ENCODE measurements around the gene NSDHL. TPM values are rescaled to one million over a fixed set of nuclear protein-coding genes. Genes with fewer than 3 reads are reported as not detected.

The NSDHL gene
- total and polyA plus RNA-seq, 4 donors: 12.8 to 33.4 (median 25.4) TPM

DNA sequence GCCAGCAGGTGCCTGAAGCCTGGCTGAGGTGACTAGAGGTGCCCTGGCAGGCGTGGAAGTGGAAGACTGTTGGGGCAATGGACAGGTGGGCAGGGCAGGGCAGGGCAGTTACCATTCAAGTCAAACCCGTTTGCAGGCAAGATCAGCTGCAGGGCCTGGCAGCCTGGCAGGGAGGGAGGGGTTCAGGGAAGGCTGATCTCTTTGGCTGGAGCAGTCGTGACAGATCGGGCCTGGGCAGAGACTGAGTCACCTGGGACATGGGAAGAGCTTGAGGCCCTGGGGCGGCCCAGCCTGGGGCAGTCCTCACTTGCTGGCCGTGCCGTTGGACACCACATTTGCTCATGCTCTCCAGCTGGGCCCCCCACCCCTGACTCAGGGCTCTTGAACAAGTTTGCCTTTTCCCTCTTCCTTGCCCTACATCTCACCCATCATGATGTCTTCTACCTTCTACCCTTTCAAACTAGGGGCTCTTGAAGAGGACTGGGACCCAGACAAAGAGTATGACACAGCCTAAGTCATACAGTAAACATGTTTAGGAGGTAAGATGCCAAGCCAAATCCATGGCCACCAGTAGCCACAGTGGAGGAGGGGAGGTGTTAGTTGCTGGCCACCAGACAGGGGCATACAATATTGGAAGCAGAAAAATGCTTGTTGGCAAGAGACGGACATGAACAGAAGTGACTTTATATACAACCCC, 65.0 kb downstream of the NSDHL start:
- Histone ChIP-seq H3K36me3 (ENCODE audit: control insufficient read depth in 4 of 4, insufficient read depth in 4 of 4, low read length in 4 of 4) (no peaks in the 10 kb centered on the region), H3K4me1 (ENCODE audit: control insufficient read depth in 5 of 5, insufficient read depth in 5 of 5, low read length in 5 of 5) (peaks cover 0 to 4% (median 0%) of the 10 kb centered on the region in 5 donors), H3K27me3 (ENCODE audit: control insufficient read depth in 3 of 3, insufficient read depth in 3 of 3, low read length in 2 of 3) (peaks cover 0 to 6% (median 0%) of the 10 kb centered on the region in 3 donors), H3K27ac (ENCODE audit: low read depth in 1 of 2, low read length in 1 of 2) (no peak overlapping the region), H3K4me3 (no peak overlapping the region), H3K9ac (ENCODE audit: insufficient read depth in 1 of 2, low read length in 2 of 2) (no peak overlapping the region), H3K9me3 (ENCODE audit: control insufficient read depth in 4 of 4, insufficient read depth in 3 of 4, low read length in 3 of 4) (peaks cover 0 to 5% (median 0%) of the 10 kb centered on the region in 4 donors)
- ATAC-seq (ENCODE audit: insufficient read depth, low FRiP score): no peak
- TF ChIP-seq, protein P1, sequence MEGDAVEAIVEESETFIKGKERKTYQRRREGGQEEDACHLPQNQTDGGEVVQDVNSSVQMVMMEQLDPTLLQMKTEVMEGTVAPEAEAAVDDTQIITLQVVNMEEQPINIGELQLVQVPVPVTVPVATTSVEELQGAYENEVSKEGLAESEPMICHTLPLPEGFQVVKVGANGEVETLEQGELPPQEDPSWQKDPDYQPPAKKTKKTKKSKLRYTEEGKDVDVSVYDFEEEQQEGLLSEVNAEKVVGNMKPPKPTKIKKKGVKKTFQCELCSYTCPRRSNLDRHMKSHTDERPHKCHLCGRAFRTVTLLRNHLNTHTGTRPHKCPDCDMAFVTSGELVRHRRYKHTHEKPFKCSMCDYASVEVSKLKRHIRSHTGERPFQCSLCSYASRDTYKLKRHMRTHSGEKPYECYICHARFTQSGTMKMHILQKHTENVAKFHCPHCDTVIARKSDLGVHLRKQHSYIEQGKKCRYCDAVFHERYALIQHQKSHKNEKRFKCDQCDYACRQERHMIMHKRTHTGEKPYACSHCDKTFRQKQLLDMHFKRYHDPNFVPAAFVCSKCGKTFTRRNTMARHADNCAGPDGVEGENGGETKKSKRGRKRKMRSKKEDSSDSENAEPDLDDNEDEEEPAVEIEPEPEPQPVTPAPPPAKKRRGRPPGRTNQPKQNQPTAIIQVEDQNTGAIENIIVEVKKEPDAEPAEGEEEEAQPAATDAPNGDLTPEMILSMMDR (IDR thresholded peaks at IDR 0.05; ENCODE audit: control extremely low read depth, extremely low read depth): no peak
- WGBS, 2 donors: 77 to 80% methylated on average over 5 to 8 of the region's 8 CpGs
- no peak for DNase-seq

DNA sequence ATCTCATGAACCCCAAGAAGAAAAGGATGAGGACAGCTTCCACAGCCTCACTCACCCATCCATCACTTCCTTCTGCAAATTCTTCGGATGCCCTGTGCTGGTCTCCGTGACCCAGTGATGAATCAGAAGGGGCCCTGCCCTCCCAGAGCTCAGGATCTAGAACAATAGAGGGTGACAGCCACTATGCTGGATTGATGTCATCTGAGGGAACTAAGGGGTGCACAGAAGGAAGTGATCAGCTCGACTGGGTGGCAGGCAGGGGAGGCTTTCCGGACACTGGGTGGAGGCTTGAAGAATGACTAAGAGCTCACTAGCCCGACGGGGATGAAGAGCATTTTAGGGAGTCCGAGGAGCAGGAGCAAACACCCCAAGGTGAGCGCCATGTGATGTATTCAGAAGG, 65.6 kb downstream of the NSDHL start:
- Histone ChIP-seq H3K27ac (ENCODE audit: low read depth in 1 of 2, low read length in 1 of 2) (no peak overlapping the region), H3K9me3 (ENCODE audit: control insufficient read depth in 4 of 4, insufficient read depth in 3 of 4, low read length in 3 of 4) (peaks cover 0 to 5% (median 0%) of the 10 kb centered on the region in 4 donors), H3K9ac (ENCODE audit: insufficient read depth in 1 of 2, low read length in 2 of 2) (no peak overlapping the region), H3K4me1 (ENCODE audit: control insufficient read depth in 5 of 5, insufficient read depth in 5 of 5, low read length in 5 of 5) (peaks cover 0 to 4% (median 0%) of the 10 kb centered on the region in 5 donors), H3K36me3 (ENCODE audit: control insufficient read depth in 4 of 4, insufficient read depth in 4 of 4, low read length in 4 of 4) (no peaks in the 10 kb centered on the region), H3K4me3 (no peak overlapping the region), H3K27me3 (ENCODE audit: control insufficient read depth in 3 of 3, insufficient read depth in 3 of 3, low read length in 2 of 3) (peaks cover 0 to 6% (median 0%) of the 10 kb centered on the region in 3 donors)
- TF ChIP-seq, protein P1 (IDR thresholded peaks at IDR 0.05; ENCODE audit: control extremely low read depth, extremely low read depth): no peak
- ATAC-seq (ENCODE audit: insufficient read depth, low FRiP score) (no peak), DNase-seq (no peak)
- 65 to 75% methylated on average over 8 of the region's 8 CpGs for WGBS, 2 donors

DNA sequence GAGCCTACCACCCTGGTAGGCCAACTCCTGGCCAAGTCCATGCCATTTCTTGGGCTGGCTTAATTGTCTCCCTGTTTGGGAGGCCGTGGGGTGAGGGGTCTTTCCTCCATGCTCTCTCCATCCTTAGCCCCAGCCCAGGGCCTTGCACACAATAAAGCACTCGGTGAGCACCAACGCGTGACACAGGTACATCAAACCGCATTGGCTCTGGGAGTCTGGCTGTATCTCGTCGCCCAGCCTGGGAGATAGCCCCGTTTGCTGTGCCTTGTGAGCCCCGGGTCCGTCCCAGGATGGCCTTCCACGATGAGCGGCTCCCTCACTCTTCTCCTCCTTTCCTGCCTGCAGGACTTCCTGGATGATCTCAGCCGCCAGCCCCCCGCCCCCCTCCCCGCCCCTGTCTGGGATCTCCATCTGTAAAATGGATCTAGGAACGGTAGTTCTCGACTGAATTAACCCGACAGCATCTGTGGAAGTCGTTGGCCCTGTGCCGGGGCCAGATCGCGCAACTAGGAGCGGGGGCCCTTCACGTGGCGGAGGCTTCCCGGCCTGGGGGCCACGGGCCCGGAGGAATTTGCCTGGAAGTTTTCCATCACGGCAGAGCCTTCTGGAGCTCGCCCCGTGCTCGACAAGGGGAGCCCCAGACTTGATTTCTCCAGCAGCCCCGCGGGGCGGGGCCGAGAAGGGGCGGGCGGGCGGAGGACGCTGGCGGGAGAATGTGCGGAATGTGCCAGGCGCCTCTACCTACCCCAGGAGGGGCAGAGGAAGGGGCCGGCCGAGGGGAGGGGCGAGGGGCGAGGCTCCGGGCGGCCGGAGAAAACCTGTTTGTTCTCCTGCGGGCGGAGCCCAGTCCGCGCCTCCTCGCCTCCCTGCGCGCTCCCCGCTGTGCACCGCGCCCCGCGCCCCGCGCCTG, 66.6 kb downstream of the NSDHL start, which contains the start of gene ZNF185:
TSS of gene ZNF185 (plus strand) at position 846 of the 910 bp plus-strand sequence. CDS start 16,423 bp downstream, outside the sequence.
- no peak within 1 kb of the TSS for H3K27ac ChIP-seq (ENCODE audit: low read depth in 1 of 2, low read length in 1 of 2)
- peak; percentile 48 for ATAC-seq (ENCODE audit: insufficient read depth, low FRiP score)
- H3K27me3 ChIP-seq (ENCODE audit: control insufficient read depth in 3 of 3, insufficient read depth in 3 of 3, low read length in 2 of 3): peaks cover 0 to 6% (median 0%) of the 10 kb centered on the region in 3 donors

More for the DNA sequence above, 66.6 kb downstream of the NSDHL start, which contains the start of gene ZNF185:
- H3K4me3 ChIP-seq: no peak within 1 kb of the TSS
- peak; percentile 38 to 71 (median 69) for DNase-seq
- TF ChIP-seq, protein P1 (IDR thresholded peaks at IDR 0.05; ENCODE audit: control extremely low read depth, extremely low read depth): no peak
- H3K4me1 ChIP-seq (ENCODE audit: control insufficient read depth in 5 of 5, insufficient read depth in 5 of 5, low read length in 5 of 5): peaks cover 0 to 4% (median 0%) of the 10 kb centered on the region in 5 donors
- H3K9ac ChIP-seq (ENCODE audit: insufficient read depth in 1 of 2, low read length in 2 of 2): no peak within 1 kb of the TSS
- H3K9me3 ChIP-seq (ENCODE audit: control insufficient read depth in 4 of 4, insufficient read depth in 3 of 4, low read length in 3 of 4): peaks cover 0 to 5% (median 0%) of the 10 kb centered on the region in 4 donors
- no peaks in the 10 kb centered on the region for H3K36me3 ChIP-seq (ENCODE audit: control insufficient read depth in 4 of 4, insufficient read depth in 4 of 4, low read length in 4 of 4)
- 28 to 36% methylated on average over 29 to 64 of the region's 64 CpGs for WGBS, 2 donors

Measured in lung (tissue), 12 donors.